NCI-H1105 (cell line): ENCODE results near the gene SRP68.
A peak's percentile ranks its signal among the peaks of the same experiment; 100 is the strongest.

Source experiments
- DNase-seq: peaks from one replicate; lab custom pipeline; 2025; lab: John Stamatoyannopoulos, UW

SRP68 gene

DNA sequence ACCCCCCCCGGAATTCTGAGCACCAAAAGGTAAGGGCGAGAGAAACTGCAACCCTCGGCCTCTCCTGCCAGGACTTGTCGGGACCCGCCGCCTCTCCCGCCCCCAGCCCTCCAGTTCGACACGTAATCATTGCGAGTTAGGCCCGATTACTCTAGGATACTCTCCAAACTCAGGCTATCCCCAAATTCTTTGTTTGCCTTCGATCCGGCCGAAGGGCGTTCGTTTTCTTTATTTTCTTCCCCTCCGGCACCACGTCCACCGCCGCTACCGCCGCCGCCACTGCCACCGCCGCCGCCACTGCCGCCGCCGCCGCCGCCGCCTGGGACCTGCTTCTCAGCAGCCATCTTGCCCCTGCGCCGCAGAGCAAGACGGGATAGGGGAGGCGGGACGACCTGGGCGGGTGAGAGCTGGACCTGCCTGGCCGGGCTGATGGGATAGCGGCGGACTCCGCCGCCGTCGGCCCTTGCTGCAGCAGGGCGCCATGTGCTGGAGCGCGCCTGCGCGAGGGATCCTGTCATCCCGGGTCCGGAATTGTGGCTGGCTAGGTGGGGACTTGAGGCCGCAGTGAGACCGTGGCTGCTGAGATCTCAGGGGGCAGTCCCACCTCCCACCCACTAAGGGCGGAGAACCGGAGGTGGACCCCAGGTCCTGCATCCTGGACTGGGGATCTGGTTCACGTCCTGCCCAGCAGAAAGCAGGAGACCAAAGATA is at the start of gene SRP68:
SRP68 (minus strand) TSS at position 370 of the 711 bp plus-strand sequence; CDS start at position 344, 26 bp downstream.
- DNase-seq, result peak; percentile 86

DNA sequence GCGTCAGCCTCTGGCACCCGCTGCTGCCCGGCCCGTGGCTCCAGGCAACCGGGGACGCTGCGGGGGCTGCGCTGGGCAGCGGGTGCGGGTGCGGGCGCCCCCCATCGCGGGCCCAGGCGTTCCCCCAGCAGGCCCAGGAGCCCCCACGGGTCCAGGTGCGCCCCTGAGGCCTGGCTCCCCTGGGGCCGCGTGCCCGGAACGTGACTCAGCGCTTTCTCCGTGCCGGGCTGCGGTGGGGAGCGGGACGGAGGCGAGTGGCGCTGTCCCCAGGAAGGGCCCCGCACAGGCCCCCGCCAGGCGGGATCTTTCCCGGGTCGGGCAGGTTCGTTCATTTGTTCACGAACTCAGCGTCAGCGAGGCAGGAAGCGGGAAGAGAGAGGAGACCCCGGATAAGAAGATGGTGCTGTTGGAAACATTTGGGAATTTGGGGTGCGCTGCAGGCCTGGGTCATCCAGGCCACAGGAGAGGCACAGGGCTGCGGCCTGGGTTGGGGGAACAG is 49.7 kb upstream of the SRP68 start:
- DNase-seq, result no peak

DNA sequence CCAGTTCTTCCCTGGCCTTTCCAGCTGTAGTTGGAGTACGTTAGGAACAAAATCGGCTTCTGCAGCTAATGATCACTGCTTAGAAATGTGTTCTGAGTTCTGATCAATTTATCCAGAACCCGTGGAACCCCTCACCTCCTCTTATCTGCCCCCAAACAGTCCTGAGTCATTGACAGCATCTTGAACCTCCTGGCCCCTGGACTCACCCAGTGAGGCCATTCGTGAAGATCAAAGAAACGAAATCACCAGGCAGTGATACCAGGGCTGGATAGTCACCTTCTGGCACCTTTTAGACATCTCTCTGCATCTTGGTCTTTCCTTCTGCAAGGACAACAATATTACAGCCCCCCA is 48.3 kb upstream of the SRP68 start:
- DNase-seq, result no peak

DNA sequence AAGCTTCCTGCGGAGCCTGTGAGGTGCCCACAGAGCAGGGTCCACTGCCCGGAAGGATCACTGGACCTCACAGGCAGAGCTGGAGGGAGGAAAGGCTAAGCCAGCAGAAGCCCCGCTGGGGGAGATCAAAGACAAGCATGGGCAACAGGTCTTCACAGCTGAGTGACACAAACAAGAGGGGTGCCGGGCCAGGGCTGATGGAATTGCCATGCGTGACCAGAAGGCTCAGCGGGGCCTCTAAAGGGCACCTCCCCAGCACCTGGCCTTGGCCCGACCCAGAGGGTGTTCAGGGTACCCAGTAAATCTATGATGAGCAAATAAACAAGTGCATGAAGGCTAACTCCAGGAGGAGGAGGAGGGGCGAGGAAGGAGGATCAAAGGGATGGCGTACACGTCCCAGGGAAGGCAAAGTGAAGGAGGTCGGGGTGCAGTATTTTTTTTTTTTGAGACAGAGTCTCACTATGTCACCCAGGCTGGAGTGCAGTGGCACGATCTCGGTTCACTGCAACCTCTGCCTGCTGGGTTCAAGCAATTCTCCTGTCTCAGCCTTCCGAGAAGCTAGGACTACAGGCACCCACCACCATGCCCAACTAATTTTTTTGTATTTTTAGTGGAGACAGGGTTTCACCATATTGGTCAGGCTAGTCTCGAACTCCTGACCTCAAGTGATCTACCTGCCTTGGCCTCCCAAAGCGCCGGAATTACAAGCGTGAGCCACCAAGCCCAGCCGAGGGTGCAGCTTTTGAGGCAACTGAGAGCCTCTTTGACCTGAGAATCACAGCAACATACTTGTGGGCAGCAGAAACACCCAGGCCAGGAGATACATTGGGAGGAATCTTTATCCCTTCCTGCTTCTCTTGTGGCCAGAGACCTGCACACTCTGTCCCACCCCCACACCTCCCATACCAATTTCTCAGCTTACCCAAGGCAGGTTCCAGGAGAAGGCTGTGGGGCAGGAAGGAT is 47.4 kb upstream of the SRP68 start:
- no peak for DNase-seq

DNA sequence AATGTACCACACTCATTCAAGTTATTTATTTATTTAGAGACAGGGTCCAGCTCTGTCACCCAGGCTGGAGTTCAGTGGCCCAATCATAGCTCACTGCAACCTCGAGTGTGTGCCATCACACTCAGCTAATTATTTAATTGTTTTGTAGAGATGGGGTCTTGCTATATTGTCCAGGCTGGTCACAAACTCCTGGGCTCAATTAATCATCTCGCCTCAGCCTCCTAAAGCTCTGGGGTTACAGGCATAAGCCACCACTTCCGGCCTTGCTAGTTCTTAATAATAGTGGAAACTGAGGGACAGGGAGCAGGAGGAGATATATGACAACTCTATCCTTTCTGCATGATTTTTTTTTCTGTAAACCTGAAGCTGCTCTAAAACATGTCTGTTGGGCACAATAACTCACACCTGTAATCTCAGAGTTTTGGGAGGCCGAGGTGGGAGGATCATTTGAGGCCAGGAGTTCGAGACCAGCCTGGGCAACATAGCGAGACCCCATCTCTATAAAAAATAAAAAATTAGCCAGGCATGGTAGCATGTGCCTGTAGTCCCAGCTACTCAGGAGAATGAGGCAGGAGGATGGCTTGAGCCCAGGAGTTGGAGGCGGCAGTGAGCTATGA is 42.9 kb upstream of the SRP68 start:
- no peak for DNase-seq

DNA sequence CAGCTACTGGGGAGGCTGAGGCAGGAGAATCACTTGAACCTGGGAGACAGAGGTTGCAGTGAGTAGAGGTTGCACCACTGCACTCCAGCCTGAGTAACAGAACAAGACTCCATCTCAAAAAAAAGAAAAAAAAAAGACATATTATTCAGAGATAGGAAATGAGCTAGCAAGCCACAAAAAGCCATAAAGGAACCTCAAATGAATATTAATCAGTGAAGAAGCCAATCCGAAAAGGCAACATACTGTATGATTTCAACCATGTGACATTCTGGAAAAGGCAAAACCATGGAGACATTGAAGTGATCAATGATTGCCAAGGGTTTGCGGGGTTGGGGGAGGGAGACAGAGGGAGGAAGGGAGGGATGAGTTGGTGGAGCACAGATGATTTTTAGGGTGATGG is 39.6 kb upstream of the SRP68 start:
- DNase-seq, result no peak

DNA sequence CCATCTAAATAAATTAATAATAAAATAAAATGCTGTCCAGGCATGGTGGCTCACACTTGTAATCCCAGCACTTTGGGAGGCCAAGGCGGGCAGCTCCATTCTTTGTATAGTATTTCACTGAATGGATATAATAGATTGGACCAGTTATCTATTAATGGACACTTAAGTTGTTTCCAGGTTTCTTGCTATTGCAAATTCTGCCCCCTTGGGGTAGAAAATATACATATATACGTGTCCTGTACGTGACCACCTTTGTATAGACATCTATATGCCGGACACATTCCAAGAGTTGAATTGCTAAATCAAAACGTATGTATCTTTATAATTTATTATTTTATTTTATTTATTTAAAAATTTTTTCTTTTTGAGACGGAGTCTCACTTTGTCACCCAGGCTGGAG is 35.2 kb upstream of the SRP68 start:
- no peak for DNase-seq

DNA sequence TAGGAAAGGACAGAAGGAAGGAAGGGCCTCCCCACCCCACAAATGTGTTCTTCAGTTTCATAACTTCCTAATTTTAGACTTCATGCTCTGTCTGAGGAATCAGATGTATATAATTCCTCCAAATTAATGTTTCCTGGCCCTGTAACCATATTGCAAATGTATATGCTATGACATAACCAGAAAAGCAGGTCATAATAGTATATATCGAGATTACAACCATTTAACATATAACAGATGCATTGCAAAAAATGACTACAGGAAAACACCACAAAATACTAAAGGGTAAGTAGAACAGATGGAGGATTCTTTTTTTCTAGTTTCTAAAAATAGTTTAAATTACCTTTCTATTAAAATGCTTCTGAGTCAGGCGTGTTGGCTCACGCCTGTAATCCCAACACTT is 34.4 kb upstream of the SRP68 start:
- DNase-seq, result no peak

DNA sequence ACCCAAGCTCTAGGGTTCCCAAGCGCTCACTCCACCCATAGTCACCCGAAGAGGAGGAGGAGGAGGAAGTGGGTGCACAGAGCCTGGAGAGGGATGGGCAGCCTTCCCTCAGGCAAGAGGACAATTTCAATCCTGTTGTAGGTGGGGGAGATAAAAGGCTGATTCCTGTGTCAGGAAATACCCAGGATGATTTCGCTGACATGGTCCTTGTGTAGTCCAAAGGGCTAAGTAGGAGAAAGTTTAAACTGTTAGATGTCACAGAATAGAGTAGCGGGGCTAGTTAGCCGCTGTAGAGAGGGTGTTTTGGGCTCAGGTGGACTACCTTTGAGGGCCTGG is 32.5 kb upstream of the SRP68 start:
- no peak for DNase-seq

DNA sequence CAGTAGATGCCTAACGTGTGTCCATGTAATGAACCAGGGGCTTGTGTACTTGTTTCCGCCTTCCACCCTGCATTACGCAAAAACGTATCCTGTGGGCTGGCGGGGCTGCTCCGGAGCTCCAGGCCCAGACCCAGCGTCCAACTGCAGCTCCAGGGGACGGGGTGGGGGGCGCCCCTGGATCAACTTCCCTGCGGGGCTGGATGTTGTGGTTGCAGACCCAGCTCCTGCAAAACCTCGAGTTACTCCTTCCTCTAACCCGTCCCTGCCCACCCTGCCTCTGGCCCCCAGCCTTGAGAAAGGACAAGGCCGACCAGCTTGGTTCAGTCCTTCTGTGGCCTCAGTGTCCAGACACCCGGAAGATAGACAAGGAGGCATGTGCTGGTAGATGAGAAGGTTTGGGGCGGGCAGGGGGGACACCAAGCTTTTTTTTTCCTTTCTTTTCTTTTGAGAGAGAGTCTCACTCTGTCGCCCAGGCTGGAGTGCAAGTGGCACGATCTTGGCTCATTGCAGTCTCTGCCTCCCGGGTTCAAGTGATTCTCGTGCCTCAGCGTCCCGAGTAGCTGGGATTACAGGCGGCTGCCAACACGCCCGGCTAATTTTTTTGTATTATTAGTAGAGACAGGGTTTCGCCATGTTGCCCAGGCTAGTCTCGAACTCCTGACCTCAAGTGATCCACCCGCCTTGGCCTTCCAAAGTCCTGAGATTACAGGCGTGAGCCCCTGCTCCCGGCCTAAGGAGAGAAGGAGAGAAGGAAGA is 32.0 kb upstream of the SRP68 start:
- no peak for DNase-seq

DNA sequence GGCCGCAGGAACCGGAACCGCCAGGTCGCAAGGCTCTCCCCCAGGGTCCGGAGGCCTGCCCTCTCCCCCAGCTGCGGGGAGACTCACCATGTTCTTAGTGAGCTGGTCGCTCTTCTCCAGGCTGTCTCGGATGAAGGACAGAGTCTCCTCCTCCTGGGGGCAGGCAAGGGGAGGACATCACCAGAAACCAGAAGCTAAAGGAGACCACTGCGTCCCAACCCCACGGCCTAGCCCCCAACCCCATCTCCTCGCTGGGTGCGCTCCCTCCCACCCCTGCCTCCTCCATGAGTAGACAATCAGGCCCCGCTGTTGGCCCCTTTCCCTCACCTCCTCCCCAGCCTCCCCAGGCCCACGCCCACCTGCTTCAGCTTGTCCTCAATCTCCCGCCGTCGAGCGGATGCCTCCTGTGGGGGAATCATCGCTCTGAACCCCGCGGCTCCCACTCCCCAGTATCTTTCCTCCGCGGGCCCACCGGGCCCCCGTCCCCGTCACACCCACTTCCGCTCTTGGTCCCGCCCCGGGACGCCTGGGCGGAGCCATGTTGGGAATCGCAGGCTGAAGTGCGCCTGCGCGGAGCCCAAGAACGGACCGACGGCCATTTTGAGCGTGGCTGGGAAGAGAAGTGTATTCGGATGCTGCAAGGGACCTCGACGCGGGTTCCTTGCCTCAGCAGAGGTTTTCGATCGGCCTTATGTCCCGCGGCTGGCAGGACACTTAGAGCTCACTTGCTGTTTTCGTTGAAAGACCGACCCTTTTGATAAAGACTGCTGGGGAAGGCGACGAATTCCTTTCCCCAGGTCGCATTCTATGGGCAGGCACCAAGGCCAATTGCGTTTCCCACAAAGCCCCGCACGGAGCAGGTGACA is 31.2 kb upstream of the SRP68 start, which contains the start of gene EXOC7:
EXOC7 (minus strand) TSS at position 514 of the 866 bp plus-strand sequence; CDS start at position 419, 95 bp downstream.
- peak; percentile 89 for DNase-seq

DNA sequence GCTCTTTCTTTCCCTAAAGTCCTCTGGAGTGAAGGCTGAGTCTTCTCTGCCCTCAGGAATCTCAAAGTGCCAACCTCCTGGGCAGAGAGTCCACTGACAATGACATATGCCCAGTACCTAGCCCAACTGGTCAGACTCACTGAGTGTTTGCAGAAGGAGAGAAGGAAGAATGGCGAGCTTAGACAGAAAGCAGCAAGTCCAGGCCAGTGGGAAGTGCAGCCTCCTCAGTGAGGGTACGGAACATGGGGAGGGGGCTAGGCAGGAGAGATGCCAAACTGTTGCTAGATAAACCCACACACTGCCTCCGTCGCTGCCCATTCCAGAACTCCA is 30.6 kb upstream of the SRP68 start:
- DNase-seq, result no peak

DNA sequence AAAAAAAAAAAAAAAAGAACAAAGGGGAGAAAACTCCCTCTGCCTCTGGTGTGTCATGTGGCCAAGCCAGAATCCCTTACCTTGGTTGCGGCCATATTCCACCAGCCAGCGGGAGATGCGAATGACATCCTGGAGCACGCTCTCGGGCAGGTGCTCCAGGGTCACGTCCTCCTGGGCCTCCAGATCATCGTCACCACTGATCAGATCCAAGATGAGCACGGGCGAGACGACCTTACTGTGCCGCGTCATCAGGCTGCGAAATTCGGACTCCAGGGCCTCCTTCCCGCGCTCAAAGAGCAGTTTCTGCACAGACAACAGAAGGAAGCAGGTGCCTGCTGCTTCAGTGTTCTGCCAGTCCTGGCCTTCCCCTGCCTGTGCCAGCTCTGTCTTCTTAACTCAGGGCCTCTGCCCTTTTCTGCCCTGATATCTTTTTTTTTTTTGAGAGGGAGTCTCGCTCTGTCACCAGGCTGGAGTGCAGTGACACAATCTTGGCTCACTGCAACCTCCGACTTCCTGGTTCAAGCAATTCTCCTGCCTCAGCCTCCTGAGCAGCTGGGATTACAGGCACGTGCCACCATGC is 25.5 kb upstream of the SRP68 start:
- DNase-seq, result no peak

DNA sequence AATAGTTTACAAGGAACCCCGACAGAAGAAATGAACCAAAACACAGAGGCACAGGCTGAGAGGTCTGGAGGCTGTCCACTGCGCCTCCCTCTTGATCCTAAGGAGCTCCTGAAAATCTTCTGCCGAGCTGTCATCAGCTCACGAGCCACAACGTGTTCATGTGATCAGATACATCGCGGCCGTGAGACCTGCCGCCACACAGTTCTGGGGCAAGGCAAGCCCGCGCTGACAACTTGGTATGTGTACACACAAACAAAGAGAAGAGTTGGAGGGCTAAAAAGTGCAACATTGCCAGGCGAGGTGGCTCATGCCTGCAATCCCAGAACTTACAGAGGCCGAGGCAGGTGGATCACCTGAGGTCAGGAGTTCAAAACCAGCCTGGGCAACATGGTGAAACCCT is 23.6 kb upstream of the SRP68 start:
- no peak for DNase-seq

DNA sequence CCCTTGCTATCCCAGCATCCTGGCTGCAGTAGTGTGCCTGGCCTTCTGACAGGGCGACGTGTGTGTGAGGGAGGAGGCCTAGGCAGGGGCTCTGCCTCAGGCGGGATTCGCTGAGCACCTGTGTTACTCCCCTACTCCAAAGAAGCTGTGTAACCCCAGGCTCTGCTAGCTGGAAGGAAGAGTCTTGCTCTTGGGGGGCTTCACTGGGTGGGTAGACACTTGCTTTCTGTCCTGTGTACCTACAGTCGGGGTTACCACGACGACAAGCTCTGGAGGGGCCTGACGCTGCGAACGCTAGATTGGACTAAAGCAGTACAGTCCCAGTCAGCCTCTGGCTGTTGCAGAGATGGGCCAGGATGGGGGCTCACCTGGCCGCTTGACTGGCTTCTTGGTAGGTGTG is 21.7 kb upstream of the SRP68 start:
- DNase-seq, result no peak

DNA sequence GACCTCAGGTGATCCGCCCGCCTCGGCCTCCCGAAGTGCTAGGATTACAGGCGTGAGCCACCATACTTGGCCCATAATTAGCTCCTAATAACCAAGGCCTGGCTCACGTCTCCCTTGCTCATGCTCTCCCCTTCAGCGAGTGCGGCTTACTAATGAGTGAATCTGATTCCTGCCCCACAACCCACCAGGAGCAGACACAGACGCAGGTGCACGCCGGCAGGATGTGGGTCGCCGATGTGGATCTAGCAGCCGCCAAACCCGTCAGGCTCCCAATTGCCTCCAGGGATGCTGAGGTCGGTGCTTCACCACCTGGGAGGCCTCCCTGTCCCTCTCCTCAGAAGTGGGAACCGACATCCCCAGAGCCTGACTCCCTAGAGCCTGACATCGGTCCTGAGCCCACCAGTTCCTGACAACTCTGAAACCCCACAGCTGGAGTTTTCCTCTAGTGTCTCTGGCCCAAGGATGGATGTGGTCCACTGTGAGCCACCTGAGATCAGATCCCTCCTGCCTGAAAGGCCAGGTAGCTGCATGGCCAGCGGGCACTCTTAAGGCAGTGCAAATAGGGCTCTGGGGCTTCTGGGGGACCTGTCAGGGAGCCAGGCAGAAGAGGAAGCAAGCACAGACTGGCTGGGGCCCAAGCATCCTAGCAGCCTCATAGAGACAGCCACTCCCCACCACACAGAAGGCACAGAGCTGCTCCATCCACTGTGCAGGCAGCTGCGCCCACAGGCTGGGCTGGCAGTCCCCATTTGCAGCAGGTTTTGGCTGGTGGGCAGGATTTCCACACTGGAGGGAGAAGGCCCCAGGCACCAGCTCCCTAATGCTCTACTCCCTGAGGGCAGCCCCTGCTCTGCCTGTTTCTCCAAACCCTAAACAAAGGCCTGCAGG is 20.5 kb upstream of the SRP68 start:
- no peak for DNase-seq

DNA sequence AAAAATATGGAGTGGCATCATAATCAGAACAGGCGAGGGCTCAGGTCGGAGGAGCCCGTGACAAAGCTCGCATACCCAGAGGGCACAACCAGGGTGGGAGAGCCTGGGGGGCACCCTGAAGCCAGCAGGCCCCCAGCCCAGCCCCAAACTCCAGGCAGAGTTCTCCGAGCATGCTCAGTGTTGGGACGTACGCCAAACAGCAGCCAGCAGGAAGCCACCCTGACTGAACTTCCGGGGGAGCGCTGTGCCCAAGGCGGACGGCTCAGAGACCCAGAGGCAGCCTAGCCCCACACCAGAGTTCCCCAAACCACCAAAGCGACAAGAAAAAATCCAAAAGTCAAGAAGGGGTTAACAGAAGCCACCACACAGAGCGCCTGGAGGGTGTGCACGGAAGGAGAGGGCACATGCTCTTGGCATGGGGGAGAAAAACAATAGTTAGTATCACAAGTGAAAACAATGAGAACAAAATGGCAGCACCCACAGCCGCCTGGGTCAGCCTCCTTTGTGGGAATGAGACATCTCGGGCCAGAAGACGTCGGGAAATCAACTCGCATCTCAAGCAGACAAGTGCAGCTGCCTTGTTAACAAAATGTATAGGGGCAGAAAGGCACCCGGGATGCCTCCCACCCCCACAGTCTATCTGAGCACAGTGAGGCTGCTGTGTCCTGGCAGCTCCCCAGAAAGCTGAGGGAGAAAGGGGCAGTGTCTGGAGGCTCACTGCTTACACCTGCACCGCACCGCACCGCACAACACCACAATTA is 19.4 kb upstream of the SRP68 start:
- DNase-seq, result no peak

DNA sequence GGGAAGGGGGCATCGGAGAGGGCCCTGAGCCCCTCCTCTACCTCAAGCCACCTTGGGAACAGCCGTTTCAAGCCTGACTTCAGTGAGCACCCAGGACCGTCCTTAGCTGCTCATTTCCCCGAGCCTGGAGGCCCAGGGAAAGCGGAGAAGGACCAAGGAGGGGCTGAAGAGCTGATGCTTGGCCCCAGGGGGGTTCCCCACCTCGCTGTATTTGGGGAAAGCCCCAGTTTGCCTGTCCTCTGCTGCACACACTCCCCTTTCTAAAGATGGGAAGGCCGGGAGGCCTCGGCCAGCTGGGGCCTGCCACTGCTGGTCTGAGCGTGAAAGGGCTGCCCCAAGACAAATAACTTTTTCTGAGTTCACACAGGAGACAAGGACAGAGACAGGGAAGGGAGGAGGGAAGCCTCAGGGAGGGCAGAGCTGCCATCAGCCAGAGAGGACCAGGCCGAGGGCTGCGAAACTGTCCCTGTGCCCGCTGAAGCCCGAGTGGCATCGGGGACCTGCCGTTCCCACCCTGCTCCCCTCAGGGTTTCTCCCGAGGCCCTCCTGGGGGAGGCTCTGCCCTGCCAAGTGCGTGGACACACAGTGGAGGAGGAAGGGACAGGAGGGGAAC is 18.3 kb upstream of the SRP68 start:
- no peak for DNase-seq
